GM19467 (cell line): Measurements from ENCODE around the gene ADCY5.

Experiments used
- ATAC-seq: cut with Tn5 transposase; IDR thresholded peaks from one replicate; pipeline ENCODE4 v1.9.1; 2021; ENCODE audit warnings: mild to moderate bottlenecking, moderate library complexity; ENCODE audit not compliant: unreplicated experiment

The ADCY5 gene

GRCh38 chr3:123372686-123373473 is 76.0 kb downstream of the ADCY5 start:
- ATAC-seq = no peak

- no peak for ATAC-seq
Observed at GRCh38 chr3:123371859-123372685, 76.8 kb downstream of the ADCY5 start.

- no peak for ATAC-seq
Observed at GRCh38 chr3:123371426-123371825, 77.5 kb downstream of the ADCY5 start.

GRCh38 chr3:123370819-123371218 is 78.1 kb downstream of the ADCY5 start:
- no peak for ATAC-seq

- ATAC-seq = no peak
Observed at GRCh38 chr3:123369085-123369484, 79.8 kb downstream of the ADCY5 start.

- no peak for ATAC-seq
Observed at GRCh38 chr3:123367467-123368154, 81.3 kb downstream of the ADCY5 start.

GRCh38 chr3:123365450-123366143 is 83.3 kb downstream of the ADCY5 start:
- ATAC-seq = no peak

- ATAC-seq = no peak
Observed at GRCh38 chr3:123361071-123361470, 87.8 kb downstream of the ADCY5 start.

GRCh38 chr3:123357275-123357674 is 91.6 kb downstream of the ADCY5 start:
- no peak for ATAC-seq

GRCh38 chr3:123353850-123354233 is 95.0 kb downstream of the ADCY5 start:
- no peak for ATAC-seq

GRCh38 chr3:123353227-123353849 is 95.6 kb downstream of the ADCY5 start:
- no peak for ATAC-seq

GRCh38 chr3:123352134-123352554 is 96.7 kb downstream of the ADCY5 start:
- ATAC-seq = no peak

GRCh38 chr3:123351501-123351900 is 97.4 kb downstream of the ADCY5 start:
- ATAC-seq = no peak

GRCh38 chr3:123350971-123351370 is 97.9 kb downstream of the ADCY5 start:
- no peak for ATAC-seq

GRCh38 chr3:123349566-123350435 is 99.1 kb downstream of the ADCY5 start:
- ATAC-seq = no peak

- ATAC-seq = no peak
Observed at GRCh38 chr3:123349201-123349535, 99.7 kb downstream of the ADCY5 start.

- ATAC-seq = no peak
Observed at GRCh38 chr3:123348471-123349200, 100.3 kb downstream of the ADCY5 start.

- ATAC-seq = no peak
Observed at GRCh38 chr3:123347691-123348264, 101.1 kb downstream of the ADCY5 start.

GRCh38 chr3:123347205-123347604 is 101.7 kb downstream of the ADCY5 start:
- no peak for ATAC-seq
